ENCODE data around the gene TRIM2. TPM values are rescaled to one million over a fixed set of nuclear protein-coding genes. Genes with fewer than 3 reads are reported as not detected.

Gene TRIM2
- total RNA-seq, 6 donors from 2014 or later: 17.6 to 45.1 (median 30.2) TPM

DNA sequence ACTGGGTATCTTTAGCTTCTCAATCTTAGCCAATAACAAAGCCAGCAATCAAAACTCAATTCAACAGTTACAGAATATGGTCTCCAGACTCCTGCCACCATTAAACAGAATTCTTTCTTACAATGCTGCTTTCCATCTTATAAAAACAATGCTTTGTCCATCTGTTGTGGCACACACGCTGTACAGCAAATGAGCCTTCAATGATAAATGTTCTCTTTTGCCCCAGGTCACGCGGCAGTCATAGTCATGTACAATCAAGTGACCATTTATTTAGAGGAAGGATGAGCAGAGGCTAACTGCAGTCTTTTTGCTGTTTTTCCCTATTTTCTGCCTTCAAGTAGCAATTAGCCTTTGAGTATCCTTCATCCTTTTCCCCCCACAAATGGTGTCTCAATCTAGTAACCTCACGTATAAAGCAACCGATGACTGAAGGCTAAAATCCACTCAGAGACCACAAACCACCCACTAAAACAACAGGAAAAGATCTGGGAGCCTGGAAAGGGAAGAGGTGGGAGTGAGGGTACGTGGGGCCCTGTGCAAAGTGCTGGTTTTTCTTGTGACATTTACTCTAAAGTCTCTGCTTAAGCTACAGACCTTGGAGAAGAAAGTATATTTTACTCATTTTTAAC is 24.4 kb downstream of the TRIM2 start:
- TF ChIP-seq POLR2AphosphoS5 (IDR thresholded peaks at IDR 0.05): no peak
- TF ChIP-seq EP300 (IDR thresholded peaks at IDR 0.05): no peak
- TF ChIP-seq POLR2A (IDR thresholded peaks at IDR 0.05): no peak
- H3K4me1 ChIP-seq: peaks cover 10 to 24% (median 21%) of the 10 kb centered on the region in 4 donors

DNA sequence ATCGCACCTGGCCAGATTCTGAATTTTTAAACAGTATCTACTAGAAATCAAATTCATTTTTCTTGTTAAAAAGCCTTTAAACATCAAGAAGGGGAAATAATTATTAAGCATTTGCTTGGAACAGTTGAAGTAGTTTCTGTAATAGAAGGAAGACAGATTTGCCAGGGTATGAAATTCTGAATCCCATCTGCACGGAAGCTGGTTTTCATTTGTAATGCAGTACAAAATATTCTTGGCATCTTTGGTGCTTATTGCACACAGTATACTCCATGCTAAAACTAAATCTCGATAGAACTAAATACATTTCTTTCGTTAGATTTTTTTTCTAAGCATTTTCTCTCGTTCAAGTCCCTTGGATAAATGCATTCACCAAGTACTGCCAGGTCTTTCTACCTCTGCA is 25.3 kb downstream of the TRIM2 start:
- H3K4me3 ChIP-seq: no peak overlapping the region
- ATAC-seq (ENCODE audit: low FRiP score in 2 of 2): no peak
- peaks cover 18 to 26% (median 20%) of the 10 kb centered on the region in 4 donors for H3K4me1 ChIP-seq
- TF ChIP-seq EP300 (IDR thresholded peaks at IDR 0.05) (no peak), POLR2A (IDR thresholded peaks at IDR 0.05) (no peak), POLR2AphosphoS5 (IDR thresholded peaks at IDR 0.05) (no peak)
- TF ChIP-seq, protein P1, sequence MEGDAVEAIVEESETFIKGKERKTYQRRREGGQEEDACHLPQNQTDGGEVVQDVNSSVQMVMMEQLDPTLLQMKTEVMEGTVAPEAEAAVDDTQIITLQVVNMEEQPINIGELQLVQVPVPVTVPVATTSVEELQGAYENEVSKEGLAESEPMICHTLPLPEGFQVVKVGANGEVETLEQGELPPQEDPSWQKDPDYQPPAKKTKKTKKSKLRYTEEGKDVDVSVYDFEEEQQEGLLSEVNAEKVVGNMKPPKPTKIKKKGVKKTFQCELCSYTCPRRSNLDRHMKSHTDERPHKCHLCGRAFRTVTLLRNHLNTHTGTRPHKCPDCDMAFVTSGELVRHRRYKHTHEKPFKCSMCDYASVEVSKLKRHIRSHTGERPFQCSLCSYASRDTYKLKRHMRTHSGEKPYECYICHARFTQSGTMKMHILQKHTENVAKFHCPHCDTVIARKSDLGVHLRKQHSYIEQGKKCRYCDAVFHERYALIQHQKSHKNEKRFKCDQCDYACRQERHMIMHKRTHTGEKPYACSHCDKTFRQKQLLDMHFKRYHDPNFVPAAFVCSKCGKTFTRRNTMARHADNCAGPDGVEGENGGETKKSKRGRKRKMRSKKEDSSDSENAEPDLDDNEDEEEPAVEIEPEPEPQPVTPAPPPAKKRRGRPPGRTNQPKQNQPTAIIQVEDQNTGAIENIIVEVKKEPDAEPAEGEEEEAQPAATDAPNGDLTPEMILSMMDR (IDR thresholded peaks at IDR 0.05): no peak
- no peaks in the 10 kb centered on the region for H3K27me3 ChIP-seq
- WGBS, 2 donors: 89 to 94% methylated on average over 5 of the region's 5 CpGs
- H3K36me3 ChIP-seq: no peaks in the 10 kb centered on the region
- no peaks in the 10 kb centered on the region for H3K9me3 ChIP-seq
- no peak overlapping the region for H3K27ac ChIP-seq
- no peak for DNase-seq

More for the DNA sequence above, 24.4 kb downstream of the TRIM2 start:
- Histone ChIP-seq H3K9me3 (no peaks in the 10 kb centered on the region), H3K27me3 (no peaks in the 10 kb centered on the region), H3K27ac (no peak overlapping the region), H3K4me3 (no peak overlapping the region), H3K36me3 (no peaks in the 10 kb centered on the region)
- ATAC-seq (ENCODE audit: low FRiP score in 2 of 2) (no peak), DNase-seq (no peak)
- WGBS, 2 donors: 71 to 78% methylated on average over 6 of the region's 6 CpGs

DNA sequence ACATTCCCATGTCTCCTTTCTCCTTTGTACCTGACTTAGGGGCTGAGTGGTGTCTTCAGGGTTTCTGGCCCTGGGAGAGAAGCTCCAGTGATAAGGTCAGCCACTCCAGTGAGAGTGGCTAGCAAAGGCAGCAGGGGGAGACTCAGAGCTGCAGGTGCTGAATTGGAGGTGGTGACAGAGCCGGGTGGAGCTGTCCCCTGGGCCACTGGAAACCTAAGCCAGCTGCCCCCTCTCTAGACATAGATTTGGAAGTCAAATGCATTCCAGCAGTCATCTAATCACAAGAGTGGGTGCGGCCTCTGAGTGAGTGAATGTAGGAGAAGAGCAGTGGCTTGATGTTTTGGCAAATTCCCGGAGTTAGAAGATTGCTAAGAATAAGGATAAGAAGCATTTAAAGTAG is 28.5 kb downstream of the TRIM2 start:
- Histone ChIP-seq H3K27me3 (no peaks in the 10 kb centered on the region), H3K27ac (peak overlapping the region in 1 of 4 donors; percentile 57), H3K4me1 (peaks cover 18 to 24% (median 19%) of the 10 kb centered on the region in 4 donors), H3K9me3 (no peaks in the 10 kb centered on the region), H3K36me3 (no peaks in the 10 kb centered on the region), H3K4me3 (no peak overlapping the region)
- no peak for TF ChIP-seq EP300 (IDR thresholded peaks at IDR 0.05)
- no peak for TF ChIP-seq POLR2AphosphoS5 (IDR thresholded peaks at IDR 0.05)
- TF ChIP-seq, protein P1 (IDR thresholded peaks at IDR 0.05): peak in 1 of 6 experiments; percentile 7
- TF ChIP-seq POLR2A (IDR thresholded peaks at IDR 0.05): no peak
- ATAC-seq (ENCODE audit: low FRiP score in 2 of 2): peak; percentile 48 to 57
- WGBS, 2 donors: 56 to 60% methylated on average over 3 of the region's 3 CpGs
- DNase-seq: peak in 1 of 2 donors; percentile 65

DNA sequence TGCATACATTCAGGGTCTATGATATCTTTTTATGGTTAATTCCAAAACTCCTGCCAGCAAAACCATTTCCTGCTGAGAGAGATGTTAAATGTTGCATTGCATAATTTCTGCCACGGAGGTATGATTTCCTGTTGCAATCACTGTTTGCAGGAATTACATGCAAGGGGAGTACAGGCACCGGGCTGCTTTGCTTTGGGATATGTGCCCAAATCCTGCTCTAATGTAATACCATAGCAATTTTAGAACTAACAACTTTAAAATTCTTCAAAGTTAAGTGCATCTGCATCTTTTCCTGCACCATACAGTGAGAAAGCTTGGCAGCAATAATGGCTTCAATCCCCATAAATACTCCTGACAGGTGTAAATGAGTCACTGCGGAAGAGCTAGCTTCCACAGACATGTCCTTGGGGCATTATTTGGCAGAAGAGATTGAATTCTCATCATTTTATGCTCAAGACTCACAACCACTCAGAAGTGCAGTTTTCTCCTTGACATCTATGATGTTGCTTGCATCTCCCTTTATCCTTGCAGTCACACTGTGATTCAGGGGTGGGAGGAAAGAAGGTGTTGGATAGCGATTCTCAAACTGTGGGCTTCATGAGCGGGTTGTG is 29.6 kb downstream of the TRIM2 start:
- Histone ChIP-seq H3K27me3 (no peaks in the 10 kb centered on the region), H3K4me3 (no peak overlapping the region), H3K27ac (peak overlapping the region in 1 of 4 donors; percentile 57), H3K36me3 (no peaks in the 10 kb centered on the region), H3K9me3 (no peaks in the 10 kb centered on the region), H3K4me1 (peaks cover 18 to 20% (median 19%) of the 10 kb centered on the region in 4 donors)
- DNase-seq (no peak), ATAC-seq (ENCODE audit: low FRiP score in 2 of 2) (peak in 1 of 2 donors; percentile 75)
- TF ChIP-seq, protein P1 (IDR thresholded peaks at IDR 0.05): no peak
- TF ChIP-seq EP300 (IDR thresholded peaks at IDR 0.05) (no peak), POLR2A (IDR thresholded peaks at IDR 0.05) (no peak), POLR2AphosphoS5 (IDR thresholded peaks at IDR 0.05) (no peak)
- WGBS, 2 donors: 45 to 57% methylated on average over 5 of the region's 5 CpGs

DNA sequence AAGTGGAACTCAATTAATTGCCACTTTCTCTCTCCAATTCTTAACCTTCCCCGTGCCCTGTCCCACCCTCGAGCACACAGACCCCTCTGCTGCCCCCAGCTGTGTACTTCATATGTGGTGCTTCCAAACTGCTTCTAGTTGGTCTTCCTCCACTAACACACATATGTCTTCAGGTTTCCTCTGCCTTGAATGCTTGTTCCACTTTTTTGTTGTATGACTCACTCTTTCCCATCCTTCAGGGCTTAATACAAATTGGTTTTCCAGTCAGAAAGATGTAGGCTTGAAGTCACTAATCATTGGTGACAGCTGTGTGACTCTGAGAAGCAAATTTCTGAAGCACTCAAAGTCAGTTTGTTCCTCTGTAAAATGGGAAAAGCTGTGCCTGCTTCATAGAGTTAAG is 30.6 kb downstream of the TRIM2 start:
- TF ChIP-seq EP300 (IDR thresholded peaks at IDR 0.05): no peak
- no peak for TF ChIP-seq POLR2A (IDR thresholded peaks at IDR 0.05)
- TF ChIP-seq POLR2AphosphoS5 (IDR thresholded peaks at IDR 0.05): no peak
- TF ChIP-seq, protein P1 (IDR thresholded peaks at IDR 0.05): no peak
- H3K27me3 ChIP-seq: no peaks in the 10 kb centered on the region
- no peak for ATAC-seq (ENCODE audit: low FRiP score in 2 of 2)

More for the DNA sequence above, 30.6 kb downstream of the TRIM2 start:
- H3K4me3 ChIP-seq: no peak overlapping the region
- no peak for DNase-seq
- H3K27ac ChIP-seq: no peak overlapping the region
- 80 to 95% methylated on average over 2 of the region's 2 CpGs for WGBS, 2 donors
- no peaks in the 10 kb centered on the region for H3K9me3 ChIP-seq
- peaks cover 18 to 20% (median 19%) of the 10 kb centered on the region in 4 donors for H3K4me1 ChIP-seq
- H3K36me3 ChIP-seq: no peaks in the 10 kb centered on the region

Data from upper lobe of left lung (tissue), 6 donors.